ENCODE measurements around the gene PDE10A.

Gene PDE10A

GRCh38 chr6:165321555-165322145, 341.4 kb downstream of the PDE10A start:
- H3K27ac ChIP-seq = no peak overlapping the region
- DNase-seq (ENCODE audit: low spot score) = no peak
- H3K4me3 ChIP-seq = no peak overlapping the region
- TF ChIP-seq CTCF (IDR thresholded peaks at IDR 0.05) = no peak

- no peak for DNase-seq (ENCODE audit: low spot score)
- Histone ChIP-seq H3K27ac (no peak overlapping the region), H3K4me3 (no peak overlapping the region)
- no peak for TF ChIP-seq CTCF (IDR thresholded peaks at IDR 0.05)
Observed at GRCh38 chr6:165321150-165321549, 341.9 kb downstream of the PDE10A start.

- TF ChIP-seq CTCF (IDR thresholded peaks at IDR 0.05) = no peak
- no peak overlapping the region for H3K27ac ChIP-seq
Observed at GRCh38 chr6:165317723-165318122, 345.3 kb downstream of the PDE10A start.

GRCh38 chr6:165308926-165309731, 353.9 kb downstream of the PDE10A start, which contains the start of gene C6orf118:
Gene C6orf118 (minus strand): TSS chr6:165309605. CDS start chr6:165309586, 19 bp downstream.
- DNase-seq (ENCODE audit: low spot score) = no peak
- no peak within 1 kb of the TSS for H3K27ac ChIP-seq
- TF ChIP-seq CTCF (IDR thresholded peaks at IDR 0.05) = no peak
- H3K4me3 ChIP-seq = peak within 1 kb of the TSS; percentile 68

More at GRCh38 chr6:165317723-165318122, 345.3 kb downstream of the PDE10A start:
- no peak overlapping the region for H3K4me3 ChIP-seq
- no peak for DNase-seq (ENCODE audit: low spot score)

GRCh38 chr6:165306955-165307354, 356.1 kb downstream of the PDE10A start:
- no peak for DNase-seq (ENCODE audit: low spot score)
- Histone ChIP-seq H3K27ac (no peak overlapping the region), H3K4me3 (no peak overlapping the region)
- TF ChIP-seq CTCF (IDR thresholded peaks at IDR 0.05) = no peak

GRCh38 chr6:165301372-165302246, 361.4 kb downstream of the PDE10A start:
- TF ChIP-seq CTCF (IDR thresholded peaks at IDR 0.05) = no peak
- Histone ChIP-seq H3K4me3 (no peak overlapping the region), H3K27ac (no peak overlapping the region)
- DNase-seq (ENCODE audit: low spot score) = no peak
